CD4-positive, alpha-beta T cell treated with Interleukin-17A for 1 hour (primary cell): ENCODE measurements around the gene C20orf202.
A peak's percentile ranks its signal among the peaks of the same experiment; 100 is the strongest.
"Not testable (repeated sequence)": the region's sequence is repeated elsewhere in the genome, so short reads cannot be mapped to it uniquely, and the experiment has no call there.

Experiments
- DNase-seq: peaks from one replicate; pipeline ENCODE4 v3.0.0-alpha.2; 2020

C20orf202 gene

GRCh38 chr20:1209447-1210387, 6.5 kb downstream of the C20orf202 start:
- DNase-seq: no peak

DNA sequence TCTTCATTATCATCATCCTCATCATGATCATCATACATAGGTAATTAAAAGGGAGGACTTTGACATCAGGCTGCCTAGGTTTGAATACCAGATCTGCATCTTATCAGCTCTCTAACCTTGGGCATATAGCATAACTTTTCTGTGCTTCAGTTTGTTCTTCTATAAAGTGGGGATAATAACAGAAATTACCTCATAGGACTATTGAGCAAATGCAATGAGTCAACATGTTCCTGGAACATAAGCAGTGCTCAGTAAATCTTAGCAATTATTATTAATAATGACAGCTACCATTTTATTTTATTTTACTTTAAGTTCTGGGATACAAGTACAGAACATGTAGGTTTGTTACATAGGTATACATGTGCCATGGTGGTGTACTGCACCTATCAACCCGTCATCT, 7.2 kb downstream of the C20orf202 start:
- DNase-seq: no peak

GRCh38 chr20:1212023-1212422, 8.8 kb downstream of the C20orf202 start:
- DNase-seq: no peak

DNA sequence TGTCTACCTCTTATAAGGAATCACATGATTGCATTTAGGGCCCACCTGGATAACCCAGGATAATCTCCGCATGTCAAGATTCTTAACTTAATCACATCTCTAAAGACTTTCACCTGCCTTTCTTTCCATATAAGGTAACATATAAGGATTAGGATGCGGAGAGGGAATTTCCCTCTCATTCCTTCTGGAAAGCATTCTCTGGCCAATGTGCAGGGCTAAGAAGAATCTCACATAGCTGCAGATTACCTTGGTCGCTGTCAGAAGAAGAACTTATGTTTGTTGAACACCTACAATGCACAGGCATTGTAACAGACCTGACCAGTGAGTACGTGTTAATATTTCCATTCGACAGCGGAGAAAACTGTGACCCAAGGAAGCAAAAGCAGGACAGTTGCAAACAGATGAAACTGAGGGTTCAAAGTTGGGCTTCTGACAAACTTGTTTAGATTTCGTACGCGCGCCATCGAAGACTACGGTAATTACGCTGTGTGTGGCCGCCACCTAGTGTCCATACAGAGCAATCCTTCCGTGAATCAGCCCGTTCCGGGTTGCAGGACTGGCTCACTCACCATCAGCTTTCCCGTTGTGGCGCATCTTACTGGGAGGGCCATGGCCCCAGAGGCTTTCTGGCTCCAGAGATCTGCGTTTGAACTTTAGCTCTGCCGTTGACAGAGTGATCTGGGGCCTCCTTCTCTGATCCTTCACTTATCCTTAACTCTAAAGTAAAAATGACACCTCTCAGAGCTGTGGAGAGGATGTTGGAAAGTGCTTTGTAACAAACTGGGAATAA, 9.5 kb downstream of the C20orf202 start:
- DNase-seq: peak; percentile 75

- no peak for DNase-seq
These were observed 11.6 kb downstream of the C20orf202 start for GRCh38 chr20:1214838-1215261.

GRCh38 chr20:1215386-1216170, 12.3 kb downstream of the C20orf202 start:
- DNase-seq: peak; percentile 34

DNA sequence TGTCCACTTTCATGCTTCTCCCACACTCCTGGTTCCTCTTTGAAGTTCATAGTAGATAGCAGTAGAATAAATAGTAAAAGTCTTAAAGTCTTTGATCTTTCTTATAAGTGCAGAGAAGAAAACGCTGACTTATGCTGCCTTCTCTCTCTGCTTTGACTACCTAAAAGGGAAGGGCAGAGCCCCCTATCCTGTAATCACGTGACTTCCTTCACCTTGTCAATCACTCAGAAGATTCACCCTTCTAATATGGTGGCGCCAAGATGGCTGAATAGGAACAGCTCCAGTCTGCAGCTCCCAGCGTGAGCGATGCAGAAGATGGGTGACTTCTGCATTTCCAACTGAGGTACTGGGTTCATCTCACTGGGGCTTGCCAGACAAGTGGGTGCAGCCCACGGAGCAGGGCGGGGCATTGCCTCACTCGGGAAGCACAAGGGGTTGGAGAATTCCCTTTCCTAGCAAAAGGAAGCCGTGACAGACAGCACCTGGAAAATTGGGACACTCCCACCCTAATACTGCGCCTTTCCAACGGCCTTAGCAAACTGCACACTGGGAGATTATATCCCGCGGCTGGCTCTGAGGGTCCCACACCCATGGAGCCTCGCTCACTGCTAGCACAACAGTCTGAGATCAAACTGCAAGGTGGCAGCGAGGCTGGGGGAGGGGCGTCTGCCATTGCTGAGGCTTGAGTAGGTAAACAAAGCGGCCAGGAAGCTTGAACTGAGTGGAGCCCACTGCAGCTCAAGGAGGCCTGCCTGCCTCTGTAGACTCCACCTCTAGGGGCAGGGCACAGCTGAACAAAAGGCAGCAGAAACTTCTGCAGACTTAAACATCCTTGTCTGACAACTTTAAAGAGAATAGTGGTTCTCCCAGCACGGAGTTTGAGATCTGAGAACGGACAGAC, 13.5 kb downstream of the C20orf202 start:
- DNase-seq: peak; percentile 2

GRCh38 chr20:1222750-1223149, 19.5 kb downstream of the C20orf202 start:
- DNase-seq: not testable (repeated sequence)

DNA sequence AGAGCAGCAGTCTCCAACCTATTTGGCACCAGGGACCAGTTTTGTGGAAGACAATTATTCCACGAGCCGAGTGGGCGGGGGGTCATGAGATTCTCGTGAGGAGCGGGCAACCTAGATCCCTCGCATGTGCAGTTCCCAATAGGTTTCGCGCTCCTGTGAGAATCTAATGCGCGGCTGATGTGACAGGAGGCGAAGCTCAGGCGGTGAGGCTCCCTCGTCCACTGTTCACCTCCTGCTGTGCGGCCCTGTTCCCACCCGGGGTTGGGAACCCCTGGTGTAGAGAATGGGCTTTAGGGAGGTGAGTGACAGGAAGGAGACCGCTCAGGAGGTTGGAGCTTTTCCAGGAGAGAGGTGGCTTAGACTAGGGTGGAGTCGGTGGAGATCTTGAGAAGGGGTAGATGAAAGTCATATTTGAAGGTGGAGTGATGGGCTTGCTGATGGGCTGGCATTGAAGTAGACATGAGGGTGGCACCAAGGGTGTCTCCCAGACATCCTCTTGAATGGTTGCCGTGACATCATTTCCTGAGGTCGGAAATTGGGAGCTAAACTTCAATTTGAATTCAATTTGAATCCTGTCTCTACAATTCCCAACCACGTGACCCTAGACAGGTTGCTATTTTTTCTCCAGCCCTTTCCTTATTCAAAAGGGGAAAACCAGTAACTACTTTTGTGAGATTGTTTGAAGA, 21.1 kb downstream of the C20orf202 start:
- DNase-seq: peak; percentile 14

DNA sequence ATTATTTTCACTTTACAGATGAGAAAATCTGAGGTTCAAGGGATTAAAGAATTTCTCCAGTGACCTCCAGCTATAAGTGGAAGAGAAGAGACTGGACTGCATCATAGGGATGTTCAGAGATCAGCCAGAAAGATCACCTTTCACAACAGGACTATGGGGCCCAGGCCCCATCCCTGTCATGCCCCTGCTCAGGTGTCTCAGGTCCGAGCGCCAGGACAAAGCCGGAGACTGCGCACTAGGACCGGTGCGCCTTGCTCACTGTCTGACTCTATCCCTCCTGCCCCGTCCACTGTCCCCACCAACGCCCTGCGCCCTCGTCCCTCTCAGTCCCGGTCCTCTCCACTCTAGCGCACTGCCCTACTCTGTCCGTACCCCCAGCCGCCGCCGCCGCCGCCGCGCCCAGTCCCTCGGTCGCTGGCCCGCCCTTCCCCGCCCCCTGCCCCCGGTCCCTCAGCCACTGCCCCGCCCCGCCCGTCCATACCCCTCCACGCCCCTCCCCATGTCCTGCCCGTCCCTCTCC, 22.1 kb downstream of the C20orf202 start:
- DNase-seq: no peak

- peak; percentile 77 for DNase-seq
These were observed 22.8 kb downstream of the C20orf202 start, which contains the start of gene RAD21L1 for GRCh38 chr20:1225783-1226654. Gene RAD21L1, plus strand, starts transcription at chr20:1226044. Its CDS starts 2,410 bp downstream, at chr20:1228454.

DNA sequence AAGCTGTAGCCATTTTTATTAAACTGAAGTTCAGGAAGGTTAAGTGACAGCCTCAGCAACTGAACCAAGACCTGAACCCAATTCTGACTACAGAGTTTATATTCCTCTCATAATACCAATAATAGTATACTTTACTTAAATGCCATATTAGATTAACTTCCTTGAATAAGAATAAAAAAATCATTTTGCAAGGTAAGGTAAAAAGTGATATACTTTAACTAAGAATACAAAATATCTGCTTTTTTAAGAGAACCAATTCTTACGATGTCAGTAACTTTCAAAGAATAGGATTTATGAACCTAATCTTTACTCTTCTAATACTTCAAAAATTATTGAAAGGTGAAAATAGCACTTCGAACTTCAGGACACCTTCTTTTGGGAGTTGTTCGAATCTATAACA, 26.3 kb downstream of the C20orf202 start:
- DNase-seq: no peak

DNA sequence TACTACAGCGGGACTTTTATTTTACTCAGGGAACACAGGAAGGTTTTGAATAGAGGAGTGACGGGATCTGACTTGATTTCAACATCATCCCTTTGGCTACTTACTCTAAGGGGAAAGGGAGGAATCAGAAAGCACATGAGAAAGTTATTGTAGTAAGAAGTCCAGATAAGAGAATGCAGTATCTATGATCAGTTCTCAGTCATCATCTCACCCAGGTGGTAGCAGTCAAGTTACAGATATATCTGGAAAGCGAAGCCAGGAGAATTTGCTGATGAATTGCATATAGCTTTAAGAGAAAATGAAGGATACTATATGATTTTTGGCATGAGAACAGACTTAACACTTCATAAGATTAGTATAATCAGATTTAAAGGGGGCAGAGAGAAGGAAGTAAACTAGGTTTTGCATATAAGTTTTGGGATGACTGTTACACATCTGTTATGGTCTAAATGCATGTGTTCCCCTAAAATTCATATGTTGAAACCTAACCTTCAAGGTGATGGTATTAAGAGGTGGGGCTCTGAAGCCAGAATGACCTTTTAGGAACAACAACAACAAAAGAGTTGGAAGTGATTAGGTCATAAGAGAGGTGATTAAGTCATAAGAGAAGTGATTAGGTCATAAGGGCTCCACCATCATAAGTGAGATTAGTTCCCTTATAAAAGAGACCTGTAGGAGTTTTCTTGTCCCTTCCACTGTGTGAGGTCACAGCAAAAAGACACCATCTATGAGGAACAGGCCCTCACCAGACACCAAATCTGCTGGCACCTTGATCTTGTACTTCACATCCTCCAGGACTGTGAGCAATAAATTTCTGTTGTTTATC, 29.2 kb downstream of the C20orf202 start:
- DNase-seq: no peak

DNA sequence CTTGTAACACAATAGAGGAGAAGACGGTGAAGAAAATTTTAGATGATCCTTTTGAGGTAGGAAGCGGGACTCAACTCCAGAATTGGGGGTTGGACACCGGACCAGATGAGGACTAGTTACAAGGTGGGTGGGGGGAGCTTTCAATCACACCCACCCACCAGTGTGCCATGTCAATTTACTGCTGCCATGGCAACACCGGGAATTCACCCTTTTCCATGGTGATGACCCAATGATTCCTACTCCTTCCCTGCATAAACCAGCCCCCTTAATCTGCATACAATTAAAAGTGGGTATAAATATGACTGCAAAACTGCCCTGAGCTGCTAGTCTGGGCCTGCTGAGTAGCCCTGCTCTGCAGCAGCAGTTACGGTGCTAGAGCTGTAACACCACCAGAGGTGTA, 37.3 kb downstream of the C20orf202 start:
- no peak for DNase-seq

- DNase-seq: no peak
These were observed 38.2 kb downstream of the C20orf202 start for GRCh38 chr20:1241456-1241855.

DNA sequence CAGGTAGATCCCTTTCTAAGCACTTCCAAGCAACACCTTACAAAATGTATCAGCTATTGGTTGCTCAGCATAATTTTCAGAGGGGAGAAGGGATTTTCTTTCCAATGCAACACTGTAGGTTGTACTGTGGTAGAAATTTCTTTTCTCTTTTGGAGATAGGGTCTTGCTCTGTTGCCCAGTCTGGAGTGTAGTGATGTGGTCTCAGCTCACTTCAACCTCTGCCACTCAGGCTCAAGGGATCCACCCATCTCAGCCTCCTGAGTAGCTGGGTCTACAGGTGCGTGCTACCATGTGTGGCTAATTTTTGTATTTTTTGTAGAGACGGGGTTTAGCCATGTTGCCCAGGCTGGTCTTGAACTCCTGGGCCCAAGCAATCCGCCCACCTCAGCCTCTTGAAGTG, 38.8 kb downstream of the C20orf202 start:
- DNase-seq: no peak

DNA sequence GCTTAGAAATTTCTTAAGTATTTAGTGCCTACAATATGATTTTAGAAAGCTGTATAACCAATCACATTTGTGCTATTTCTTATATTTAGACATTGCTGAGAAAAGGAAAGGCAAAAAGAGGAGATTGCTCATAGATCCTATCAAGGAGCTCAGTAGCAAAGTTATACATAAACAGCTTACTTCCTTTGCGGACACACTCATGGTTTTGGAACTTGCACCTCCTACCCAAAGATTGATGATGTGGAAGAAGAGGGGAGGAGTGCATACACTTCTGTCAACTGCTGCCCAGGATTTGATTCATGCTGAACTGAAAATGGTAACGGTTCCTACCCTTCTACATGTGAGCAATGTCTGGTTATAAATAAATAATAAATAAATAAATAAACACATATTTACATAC, 39.3 kb downstream of the C20orf202 start:
- DNase-seq: no peak

- no peak for DNase-seq
These were observed 42.3 kb downstream of the C20orf202 start for GRCh38 chr20:1245578-1245977.

DNA sequence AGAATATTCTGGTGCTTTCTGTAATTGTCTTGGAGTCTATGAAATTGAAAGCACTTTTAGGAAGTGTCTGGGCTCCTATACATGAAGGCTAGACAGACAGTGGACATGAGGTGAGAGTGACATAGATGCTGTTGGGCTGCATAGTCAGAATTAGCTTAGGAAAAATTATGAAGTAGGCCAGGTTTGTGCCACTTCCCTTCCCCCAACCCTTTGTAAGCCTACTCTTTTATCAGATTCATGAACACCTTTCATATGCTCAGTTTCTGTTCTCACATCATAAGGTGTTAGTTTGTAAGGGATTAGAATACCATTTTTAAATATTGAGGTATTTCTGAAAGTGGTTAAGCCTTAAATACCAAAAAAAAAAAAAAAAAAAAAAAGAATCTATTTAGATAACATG, 44.4 kb downstream of the C20orf202 start:
- no peak for DNase-seq
